ENCODE measurements around the gene PCED1B. TPM values are rescaled to one million over a fixed set of nuclear protein-coding genes. Genes with fewer than 3 reads are reported as not detected.
"Not testable (repeated sequence)": the region's sequence is repeated elsewhere in the genome, so short reads cannot be mapped to it uniquely, and the experiment has no call there.

Gene PCED1B
- total RNA-seq, 1 donor from 2014 or later: 6.9 TPM

DNA sequence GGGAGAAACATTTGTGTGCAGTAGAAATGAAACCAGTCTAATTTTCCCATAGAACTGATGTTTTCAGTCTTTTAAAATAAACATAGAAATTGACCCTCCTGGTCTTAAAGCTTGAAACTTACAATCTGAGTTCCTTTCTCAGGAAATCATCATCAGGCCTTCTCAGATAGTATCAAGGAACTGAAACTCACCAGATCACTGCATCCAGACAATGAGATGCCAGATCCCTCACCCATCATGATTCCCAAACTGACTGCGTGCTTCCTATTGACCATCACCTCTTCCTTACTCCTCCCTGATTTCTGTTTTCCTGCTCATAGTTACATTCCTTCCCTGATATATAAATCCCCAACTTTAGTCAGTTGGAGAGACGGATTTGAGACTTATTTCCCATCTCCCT lies 195.3 kb downstream of the PCED1B start:
- intact Hi-C loops (cut with DNase I): no loop called here
- Histone ChIP-seq H3K27me3 (no peaks in the 10 kb centered on the region), H3K9me3 (no peaks in the 10 kb centered on the region), H3K4me3 (no peak overlapping the region), H3K36me3 (no peaks in the 10 kb centered on the region), H3K27ac (no peak overlapping the region), H3K4me1 (peaks cover 18% of the 10 kb centered on the region)
- TF ChIP-seq, protein P1, sequence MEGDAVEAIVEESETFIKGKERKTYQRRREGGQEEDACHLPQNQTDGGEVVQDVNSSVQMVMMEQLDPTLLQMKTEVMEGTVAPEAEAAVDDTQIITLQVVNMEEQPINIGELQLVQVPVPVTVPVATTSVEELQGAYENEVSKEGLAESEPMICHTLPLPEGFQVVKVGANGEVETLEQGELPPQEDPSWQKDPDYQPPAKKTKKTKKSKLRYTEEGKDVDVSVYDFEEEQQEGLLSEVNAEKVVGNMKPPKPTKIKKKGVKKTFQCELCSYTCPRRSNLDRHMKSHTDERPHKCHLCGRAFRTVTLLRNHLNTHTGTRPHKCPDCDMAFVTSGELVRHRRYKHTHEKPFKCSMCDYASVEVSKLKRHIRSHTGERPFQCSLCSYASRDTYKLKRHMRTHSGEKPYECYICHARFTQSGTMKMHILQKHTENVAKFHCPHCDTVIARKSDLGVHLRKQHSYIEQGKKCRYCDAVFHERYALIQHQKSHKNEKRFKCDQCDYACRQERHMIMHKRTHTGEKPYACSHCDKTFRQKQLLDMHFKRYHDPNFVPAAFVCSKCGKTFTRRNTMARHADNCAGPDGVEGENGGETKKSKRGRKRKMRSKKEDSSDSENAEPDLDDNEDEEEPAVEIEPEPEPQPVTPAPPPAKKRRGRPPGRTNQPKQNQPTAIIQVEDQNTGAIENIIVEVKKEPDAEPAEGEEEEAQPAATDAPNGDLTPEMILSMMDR (IDR thresholded peaks at IDR 0.05): no peak
- TF ChIP-seq POLR2A (IDR thresholded peaks at IDR 0.05) (no peak), POLR2AphosphoS5 (IDR thresholded peaks at IDR 0.05; ENCODE audit: insufficient read depth in 1 of 2, low read depth in 1 of 2) (no peak)
- no peak for DNase-seq (ENCODE audit: extremely low spot score in 2 of 2)

DNA sequence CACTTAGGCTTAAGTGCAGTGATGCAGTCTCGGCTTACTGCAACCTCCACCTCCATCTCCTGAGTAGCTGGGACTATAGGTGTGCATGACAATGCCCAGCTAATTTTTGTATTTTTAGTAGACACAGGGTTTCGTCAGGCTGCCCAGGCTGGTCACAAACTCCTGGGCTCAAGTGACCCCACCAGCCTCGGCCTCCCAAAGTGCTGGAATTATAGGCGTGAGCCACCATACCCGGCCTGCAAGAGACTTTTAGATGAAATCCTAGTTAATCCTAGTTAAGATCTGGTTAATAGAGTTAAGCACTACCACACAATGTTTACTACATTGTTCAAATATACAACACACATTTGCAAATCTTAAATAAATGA lies 196.8 kb downstream of the PCED1B start:
- Histone ChIP-seq H3K9me3 (no peaks in the 10 kb centered on the region), H3K36me3 (no peaks in the 10 kb centered on the region), H3K27me3 (no peaks in the 10 kb centered on the region), H3K27ac (no peak overlapping the region), H3K4me1 (peaks cover 18% of the 10 kb centered on the region), H3K4me3 (no peak overlapping the region)
- intact Hi-C loops (cut with DNase I): no loop called here
- DNase-seq (ENCODE audit: extremely low spot score in 2 of 2): no peak
- TF ChIP-seq POLR2AphosphoS5 (IDR thresholded peaks at IDR 0.05; ENCODE audit: insufficient read depth in 1 of 2, low read depth in 1 of 2) (no peak), POLR2A (IDR thresholded peaks at IDR 0.05) (no peak)
- TF ChIP-seq, protein P1 (IDR thresholded peaks at IDR 0.05): no peak

DNA sequence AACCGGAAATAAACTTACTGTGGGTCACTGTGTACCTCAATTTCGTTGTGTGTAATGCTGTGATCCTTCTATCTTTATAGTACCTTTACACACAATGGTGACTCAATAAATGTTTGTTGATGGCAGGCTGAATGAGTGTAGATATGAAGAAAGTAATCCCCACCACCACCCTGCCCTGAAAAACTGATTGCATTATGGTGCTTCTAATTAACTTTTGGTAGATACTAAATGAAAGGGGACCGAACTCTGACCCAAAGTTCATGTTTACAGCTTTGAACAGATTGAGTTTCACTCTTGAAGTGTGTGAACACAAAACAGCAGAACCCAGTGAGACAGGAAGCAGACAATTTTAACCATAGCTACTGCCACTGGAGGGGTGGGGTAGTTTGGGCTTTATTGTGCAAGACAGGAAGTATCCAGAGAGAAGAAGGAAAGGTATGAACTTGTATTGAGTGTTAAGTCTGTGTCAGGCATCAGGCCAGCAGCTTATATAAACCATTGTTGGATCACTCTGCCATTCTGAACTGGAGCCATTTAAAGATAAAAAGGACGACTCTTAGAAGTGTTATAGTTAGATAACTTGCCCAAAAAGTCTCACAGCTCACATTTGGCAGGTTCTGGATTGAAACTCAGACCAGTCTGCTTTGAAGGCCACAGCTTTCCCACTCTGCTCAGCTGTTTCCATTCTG lies 197.3 kb downstream of the PCED1B start:
- no peak for DNase-seq (ENCODE audit: extremely low spot score in 2 of 2)
- intact Hi-C loops (cut with DNase I): no loop called here

DNA sequence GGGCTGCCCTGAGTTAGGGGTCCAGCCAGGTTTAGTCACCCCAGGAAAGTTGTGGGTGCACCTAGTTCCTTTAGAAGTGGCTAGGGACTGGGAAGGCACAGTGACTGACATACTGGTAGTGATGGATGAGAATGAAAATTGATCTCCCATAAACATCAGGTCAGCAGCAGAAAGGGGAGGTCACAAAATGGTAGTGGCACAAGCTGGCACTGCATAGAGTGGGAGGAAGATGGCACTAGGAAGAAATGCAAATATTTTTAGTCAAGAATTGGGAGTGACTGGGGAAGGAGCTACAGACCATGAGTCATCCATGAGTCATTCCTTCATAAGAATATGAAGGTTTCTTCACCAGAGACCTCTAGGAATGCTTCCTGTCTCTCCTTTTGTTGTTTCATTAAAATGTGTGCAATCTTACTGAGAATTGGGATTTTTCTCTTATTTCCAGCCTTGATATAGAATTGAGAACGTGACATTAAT lies 198.6 kb downstream of the PCED1B start:
- no peak for DNase-seq (ENCODE audit: extremely low spot score in 2 of 2)
- H3K27me3 ChIP-seq: no peaks in the 10 kb centered on the region
- intact Hi-C loops (cut with DNase I): no loop called here
- no peaks in the 10 kb centered on the region for H3K36me3 ChIP-seq
- H3K4me1 ChIP-seq: peaks cover 18% of the 10 kb centered on the region
- H3K4me3 ChIP-seq: no peak overlapping the region
- TF ChIP-seq POLR2AphosphoS5 (IDR thresholded peaks at IDR 0.05; ENCODE audit: insufficient read depth in 1 of 2, low read depth in 1 of 2) (no peak), POLR2A (IDR thresholded peaks at IDR 0.05) (no peak)
- TF ChIP-seq, protein P1 (IDR thresholded peaks at IDR 0.05): no peak
- H3K27ac ChIP-seq: no peak overlapping the region
- no peaks in the 10 kb centered on the region for H3K9me3 ChIP-seq

More for the DNA sequence above, 197.3 kb downstream of the PCED1B start:
- no peaks in the 10 kb centered on the region for H3K9me3 ChIP-seq
- TF ChIP-seq, protein P1 (IDR thresholded peaks at IDR 0.05): no peak
- TF ChIP-seq POLR2A (IDR thresholded peaks at IDR 0.05) (no peak), POLR2AphosphoS5 (IDR thresholded peaks at IDR 0.05; ENCODE audit: insufficient read depth in 1 of 2, low read depth in 1 of 2) (peak in 1 of 2 donors; percentile 87)
- H3K36me3 ChIP-seq: no peaks in the 10 kb centered on the region
- H3K4me3 ChIP-seq: no peak overlapping the region
- peaks cover 18% of the 10 kb centered on the region for H3K4me1 ChIP-seq
- H3K27me3 ChIP-seq: no peaks in the 10 kb centered on the region
- peak overlapping the region; percentile 60 for H3K27ac ChIP-seq

DNA sequence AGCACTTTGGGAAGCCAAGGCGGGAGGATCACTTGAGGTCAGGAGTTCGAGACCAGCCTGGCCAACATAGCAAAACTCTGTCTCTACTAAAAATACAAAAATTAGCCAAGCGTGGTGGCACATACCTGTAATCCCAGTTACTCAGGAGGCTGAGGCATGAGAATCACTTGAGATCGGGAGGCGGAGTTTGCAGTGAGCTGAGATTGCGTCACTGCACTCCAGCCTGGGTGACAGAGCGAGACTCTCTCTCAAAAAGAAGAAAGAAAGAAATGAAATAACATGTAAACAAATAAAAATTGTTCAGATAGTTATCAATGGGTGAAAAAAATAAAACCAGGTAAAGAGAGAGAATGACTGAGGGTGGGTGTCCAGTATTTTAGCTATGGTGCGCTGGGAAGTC lies 200.3 kb downstream of the PCED1B start:
- DNase-seq (ENCODE audit: extremely low spot score in 2 of 2); H3K27ac ChIP-seq; H3K27me3 ChIP-seq; H3K9me3 ChIP-seq; H3K36me3 ChIP-seq; H3K4me3 ChIP-seq: not testable (repeated sequence)
- peaks cover 18% of the 10 kb centered on the region for H3K4me1 ChIP-seq
- intact Hi-C loops (cut with DNase I): loop anchor here (10.0 kb wide), 1 partner anchor 1735 kb away; the partner anchor contains the start of gene PRKAG1
